Activated CD4-positive, alpha-beta T cell treated with anti-CD3 and anti-CD28 coated beads, Interleukin-2, amount 50 U/mL, for 4 hours (primary cell): Measurements from ENCODE around the gene ALDH16A1.

Experiments
- DNase-seq, 2 experiments: peaks; one replicate each; pipeline ENCODE4 v3.0.0-alpha.2; 2020

Gene ALDH16A1

GRCh38 chr19:49489601-49490167 is 36.7 kb downstream of the ALDH16A1 start:
- no peak for DNase-seq

- DNase-seq: no peak
Measured at GRCh38 chr19:49490287-49491029, 37.4 kb downstream of the ALDH16A1 start.

GRCh38 chr19:49491030-49491803 is 38.2 kb downstream of the ALDH16A1 start:
- no peak for DNase-seq

- DNase-seq: no peak
Measured at GRCh38 chr19:49491804-49492572, 39.0 kb downstream of the ALDH16A1 start.

GRCh38 chr19:49492573-49493405 is 39.8 kb downstream of the ALDH16A1 start:
- no peak for DNase-seq

- no peak for DNase-seq
Measured at GRCh38 chr19:49496574-49497008, 43.6 kb downstream of the ALDH16A1 start.

- DNase-seq: peak; percentile 69 to 70
Measured at GRCh38 chr19:49497047-49497788, 44.2 kb downstream of the ALDH16A1 start.

- no peak for DNase-seq
Measured at GRCh38 chr19:49497789-49498103, 44.7 kb downstream of the ALDH16A1 start.

GRCh38 chr19:49498475-49498874 is 45.5 kb downstream of the ALDH16A1 start:
- DNase-seq: no peak

- DNase-seq: no peak
Measured at GRCh38 chr19:49499030-49499670, 46.1 kb downstream of the ALDH16A1 start.

- peak; percentile 40 to 44 for DNase-seq
Measured at GRCh38 chr19:49502866-49503581, 50.0 kb downstream of the ALDH16A1 start.

- no peak for DNase-seq
Measured at GRCh38 chr19:49503582-49503962, 50.5 kb downstream of the ALDH16A1 start.

GRCh38 chr19:49506575-49507105 is 53.6 kb downstream of the ALDH16A1 start:
- DNase-seq: peak; percentile 72 to 75

GRCh38 chr19:49507803-49508494 is 54.9 kb downstream of the ALDH16A1 start:
- DNase-seq: no peak

GRCh38 chr19:49512970-49513745 is 60.1 kb downstream of the ALDH16A1 start:
- DNase-seq: no peak

- no peak for DNase-seq
Measured at GRCh38 chr19:49513746-49514118, 60.7 kb downstream of the ALDH16A1 start.

- no peak for DNase-seq
Measured at GRCh38 chr19:49514151-49514550, 61.1 kb downstream of the ALDH16A1 start.

GRCh38 chr19:49515767-49516166 is 62.7 kb downstream of the ALDH16A1 start:
- DNase-seq: no peak

- no peak for DNase-seq
Measured at GRCh38 chr19:49518033-49518432, 65.0 kb downstream of the ALDH16A1 start.
